CD14-positive monocyte (primary cell): ENCODE measurements around the gene MADD. TPM values are rescaled to one million over a fixed set of nuclear protein-coding genes. Genes with fewer than 3 reads are reported as not detected.
A peak's percentile ranks its signal among the peaks of the same experiment; 100 is the strongest.

Experiments
- DNase-seq, 3 donors: peaks; one replicate each; pipeline ENCODE4 v3.0.0-alpha.2; 2011 to 2022
- H2AFZ ChIP-seq: 2 replicates; pipeline ENCODE4 v1.6.0; 2012; ENCODE audit warnings: mild to moderate bottlenecking, low read depth, low read length, inconsistent platforms; ENCODE audit not compliant: insufficient read depth, poor library complexity, severe bottlenecking
- H3K27ac ChIP-seq, 2 donors: 1 replicate in 1 of 2; 2 replicates in 1 of 2; pipeline ENCODE4 v1.5.1; 2012 to 2013; ENCODE audit warnings: low read length in 2 of 2, control low read depth in 1 of 2, inconsistent platforms in 1 of 2, low read depth in 1 of 2, mild to moderate bottlenecking in 1 of 2
- H3K27me3 ChIP-seq, 2 donors: one replicate each; pipeline versions ENCODE4 v1.6.0 to v1.6.1; 2011 to 2013; ENCODE audit warnings: low read length in 2 of 2; ENCODE audit not compliant: control insufficient read depth in 2 of 2, insufficient read depth in 2 of 2
- H3K36me3 ChIP-seq, 2 donors: replicated peaks in 1 of 2; 1 replicate in 1 of 2; 2 replicates in 1 of 2; pipeline versions ENCODE4 v1.5.1 to v1.6.1; 2012 to 2013; ENCODE audit warnings: low read length in 2 of 2, control low read depth in 1 of 2, inconsistent platforms in 1 of 2, mild to moderate bottlenecking in 1 of 2; ENCODE audit not compliant: insufficient read depth in 2 of 2, control insufficient read depth in 1 of 2
- H3K4me1 ChIP-seq, 2 donors: 1 replicate in 1 of 2; 2 replicates in 1 of 2; pipeline versions ENCODE4 v1.5.1 to v1.6.1; 2012 to 2013; ENCODE audit warnings: low read length in 2 of 2, control low read depth in 1 of 2, inconsistent platforms in 1 of 2, mild to moderate bottlenecking in 1 of 2, moderate library complexity in 1 of 2; ENCODE audit not compliant: insufficient read depth in 2 of 2, control insufficient read depth in 1 of 2
- H3K4me2 ChIP-seq: replicated peaks from 2 replicates; pipeline ENCODE3; 2012; ENCODE audit warnings: low read length, moderate library complexity, mild to moderate bottlenecking; ENCODE audit not compliant: poor library complexity, severe bottlenecking; ENCODE audit errors: extremely low read depth
- H3K4me3 ChIP-seq, 3 experiments: fragments of 200-600 bp in 1 of 3; sonication (generic) in 1 of 3; replicated peaks in 1 of 3; 1 replicate in 2 of 3; 2 replicates in 1 of 3; pipeline ENCODE4 v1.5.1; 2011 to 2013; ENCODE audit warnings: low read length in 3 of 3, mild to moderate bottlenecking in 3 of 3, control low read depth in 2 of 3, low read depth in 2 of 3, inconsistent platforms in 1 of 3, moderate library complexity in 1 of 3
- H3K79me2 ChIP-seq: 2 replicates; pipeline ENCODE4 v1.6.0; 2012; ENCODE audit warnings: mild to moderate bottlenecking, control low read depth, inconsistent platforms, low read length, moderate library complexity; ENCODE audit not compliant: insufficient read depth
- H3K9ac ChIP-seq: 2 replicates; pipeline ENCODE4 v1.6.0; 2017; ENCODE audit warnings: low read length, mild to moderate bottlenecking; ENCODE audit not compliant: insufficient read depth, poor library complexity, severe bottlenecking
- H3K9me3 ChIP-seq, 2 donors: replicated peaks in 1 of 2; 1 replicate in 1 of 2; 2 replicates in 1 of 2; pipeline versions ENCODE4 v1.5.1 to v1.6.1; 2012 to 2013; ENCODE audit warnings: low read length in 2 of 2, control low read depth in 1 of 2; ENCODE audit not compliant: control insufficient read depth in 1 of 2, insufficient read depth in 1 of 2
- H4K20me1 ChIP-seq: 2 replicates; pipeline ENCODE4 v1.6.0; 2012; ENCODE audit warnings: mild to moderate bottlenecking, low read length, control low read depth, moderate library complexity; ENCODE audit not compliant: insufficient read depth
- H3K27ac Mint-ChIP-seq, 7 donors: one replicate each; pipeline ENCODE4 v1.8.0; 2020; ENCODE audit warnings: mild to moderate bottlenecking in 7 of 7, mixed read lengths in 7 of 7, moderate library complexity in 6 of 7, inconsistent platforms in 2 of 7
- H3K27me3 Mint-ChIP-seq, 3 donors: one replicate each; pipeline ENCODE4 v1.8.0; 2021 to 2022; ENCODE audit warnings: low read depth in 3 of 3, mild to moderate bottlenecking in 3 of 3, mixed read lengths in 3 of 3, moderate library complexity in 3 of 3, inconsistent platforms in 1 of 3
- H3K36me3 Mint-ChIP-seq, 2 donors: one replicate each; pipeline ENCODE4 v1.8.0; 2020; ENCODE audit warnings: mixed read lengths in 2 of 2, inconsistent platforms in 1 of 2, mild to moderate bottlenecking in 1 of 2
- H3K4me1 Mint-ChIP-seq: one replicate; pipeline ENCODE4 v1.8.0; 2020; ENCODE audit warnings: mild to moderate bottlenecking, mixed read lengths
- H3K4me3 Mint-ChIP-seq, 2 donors: one replicate each; pipeline ENCODE4 v1.8.0; 2020; ENCODE audit warnings: mild to moderate bottlenecking in 2 of 2, mixed read lengths in 2 of 2, moderate library complexity in 1 of 2
- H3K9me3 Mint-ChIP-seq, 7 donors: one replicate each; pipeline ENCODE4 v1.8.0; 2020 to 2022; ENCODE audit warnings: mixed read lengths in 7 of 7, mild to moderate bottlenecking in 6 of 7, moderate library complexity in 6 of 7, inconsistent platforms in 2 of 7
- WGBS: methylation state at CpG from one replicate; pipeline ENCODE4 v1.1.5; 2013; ENCODE audit warnings: missing lambda C conversion rate; ENCODE audit not compliant: insufficient coverage; 5-methylcytosine and 5-hydroxymethylcytosine counted together
- intact Hi-C, 2 donors: fragments of 100-400 bp; cut with micrococcal nuclease; formaldehyde crosslinking; loops; one replicate each; pipeline versions ENCODE4 v1.15.0 to v1.15.1; 2023
- polyA plus RNA-seq, 3 donors: library from polyadenylated mRNA; depleted of rRNA in 1 of 3; unstranded in 2 of 3; stranded (reverse) in 1 of 3; fragments of 300-500 nt in 2 of 3; fragments of >200 nt in 1 of 3; fragmentation: Illumina TruSeq in 2 of 3; gene quantifications; 1 replicate in 2 of 3; 2 replicates in 1 of 3; pipeline ENCODE4 v1.2.3, GENCODE V29; 2012 to 2021
- TF ChIP-seq, protein P1 (sequence below): fragments of 200-600 bp; IDR thresholded peaks from one replicate; pipeline ENCODE4 v1.8.0; 2022; ENCODE audit warnings: antibody characterized with exemption, mild to moderate bottlenecking

The MADD gene
- polyA plus RNA-seq, 3 donors = 6.4 to 58.1 (median 12.2) TPM

DNA sequence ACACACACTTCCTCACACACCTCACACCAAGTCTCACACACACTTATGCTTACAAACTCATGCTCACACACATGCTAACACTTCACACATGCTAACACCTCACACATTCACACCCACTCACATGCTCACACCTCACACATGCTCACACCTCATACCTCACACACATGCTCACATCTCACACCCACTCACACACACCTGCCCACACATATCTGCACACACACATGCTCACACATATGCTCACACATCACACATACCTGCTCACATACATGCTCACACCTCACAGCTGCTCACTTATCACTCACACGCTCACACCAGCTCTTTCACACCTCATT is 87.0 kb downstream of the MADD start:
- TF ChIP-seq, protein P1, sequence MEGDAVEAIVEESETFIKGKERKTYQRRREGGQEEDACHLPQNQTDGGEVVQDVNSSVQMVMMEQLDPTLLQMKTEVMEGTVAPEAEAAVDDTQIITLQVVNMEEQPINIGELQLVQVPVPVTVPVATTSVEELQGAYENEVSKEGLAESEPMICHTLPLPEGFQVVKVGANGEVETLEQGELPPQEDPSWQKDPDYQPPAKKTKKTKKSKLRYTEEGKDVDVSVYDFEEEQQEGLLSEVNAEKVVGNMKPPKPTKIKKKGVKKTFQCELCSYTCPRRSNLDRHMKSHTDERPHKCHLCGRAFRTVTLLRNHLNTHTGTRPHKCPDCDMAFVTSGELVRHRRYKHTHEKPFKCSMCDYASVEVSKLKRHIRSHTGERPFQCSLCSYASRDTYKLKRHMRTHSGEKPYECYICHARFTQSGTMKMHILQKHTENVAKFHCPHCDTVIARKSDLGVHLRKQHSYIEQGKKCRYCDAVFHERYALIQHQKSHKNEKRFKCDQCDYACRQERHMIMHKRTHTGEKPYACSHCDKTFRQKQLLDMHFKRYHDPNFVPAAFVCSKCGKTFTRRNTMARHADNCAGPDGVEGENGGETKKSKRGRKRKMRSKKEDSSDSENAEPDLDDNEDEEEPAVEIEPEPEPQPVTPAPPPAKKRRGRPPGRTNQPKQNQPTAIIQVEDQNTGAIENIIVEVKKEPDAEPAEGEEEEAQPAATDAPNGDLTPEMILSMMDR = no peak
- 100% methylated on average over 1 of the region's 1 CpG for WGBS
- H3K79me2 ChIP-seq = peaks cover 59% of the 10 kb centered on the region
- DNase-seq = no peak
- no peaks in the 10 kb centered on the region for H3K9me3 ChIP-seq
- peak overlapping the region in 1 of 2 donors; percentile 8 for H3K27ac ChIP-seq
- Mint-ChIP-seq H3K27me3 (no peaks in the 10 kb centered on the region), H3K27ac (no peak overlapping the region), H3K4me1 (peaks cover 31% of the 10 kb centered on the region), H3K36me3 (peaks cover 11 to 34% of the 10 kb centered on the region in 2 donors), H3K4me3 (no peak overlapping the region), H3K9me3 (peaks cover 0 to 2% (median 0%) of the 10 kb centered on the region in 7 donors)
- peaks cover 100% of the 10 kb centered on the region for H4K20me1 ChIP-seq
- no peak overlapping the region for H3K9ac ChIP-seq
- H2AFZ ChIP-seq = no peak overlapping the region
- H3K36me3 ChIP-seq = peaks cover 56 to 84% of the 10 kb centered on the region in 2 donors
- H3K4me1 ChIP-seq = peaks cover 32 to 36% of the 10 kb centered on the region in 2 donors
- no peak overlapping the region for H3K4me3 ChIP-seq
- H3K4me2 ChIP-seq = no peak overlapping the region
- H3K27me3 ChIP-seq = no peaks in the 10 kb centered on the region
- intact Hi-C loops = no loop called here

DNA sequence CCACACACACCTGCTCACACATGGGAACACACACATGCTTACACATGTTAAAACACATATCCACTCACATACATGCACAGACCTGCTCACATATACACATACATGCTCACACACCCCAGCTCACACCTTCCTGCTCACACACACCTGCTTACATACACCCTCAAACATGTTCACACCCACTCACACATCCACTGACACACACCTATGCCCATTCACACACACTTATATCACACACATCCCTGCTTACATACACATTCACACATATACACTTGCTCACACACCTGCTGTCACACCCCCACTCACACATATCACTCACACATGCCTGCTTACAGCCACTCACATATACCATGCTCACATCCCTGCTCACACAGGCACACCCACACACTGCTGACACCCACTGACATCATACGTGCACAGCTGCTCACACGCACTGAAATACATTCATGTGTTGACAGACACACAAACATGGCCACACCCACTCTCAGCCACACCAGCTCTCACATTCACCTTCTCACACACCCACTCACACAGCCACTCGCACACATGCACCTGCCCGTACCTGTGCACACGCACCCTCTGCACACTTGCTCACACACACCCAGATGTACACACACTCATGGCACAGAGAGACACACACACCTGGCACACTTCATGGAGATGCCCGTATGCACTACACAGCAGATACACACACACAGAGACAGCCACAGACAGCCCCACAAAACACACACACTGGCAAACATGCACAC is 88.2 kb downstream of the MADD start:
- intact Hi-C loops = no loop called here
- H3K79me2 ChIP-seq = peaks cover 71% of the 10 kb centered on the region
- no peaks in the 10 kb centered on the region for H3K9me3 ChIP-seq
- H3K36me3 ChIP-seq = peaks cover 61 to 84% of the 10 kb centered on the region in 2 donors
- Mint-ChIP-seq H3K4me3 (no peak overlapping the region), H3K36me3 (peaks cover 17 to 36% of the 10 kb centered on the region in 2 donors), H3K4me1 (peaks cover 40% of the 10 kb centered on the region), H3K27ac (no peak overlapping the region), H3K9me3 (no peaks in the 10 kb centered on the region), H3K27me3 (no peaks in the 10 kb centered on the region)
- no peak overlapping the region for H3K4me3 ChIP-seq
- no peak overlapping the region for H2AFZ ChIP-seq
- peaks cover 100% of the 10 kb centered on the region for H4K20me1 ChIP-seq
- peaks cover 44 to 48% of the 10 kb centered on the region in 2 donors for H3K4me1 ChIP-seq
- TF ChIP-seq, protein P1 = no peak
- H3K27ac ChIP-seq = peak overlapping the region; percentile 57 to 82
- no peaks in the 10 kb centered on the region for H3K27me3 ChIP-seq
- H3K4me2 ChIP-seq = no peak overlapping the region
- no peak for DNase-seq
- no peak overlapping the region for H3K9ac ChIP-seq
- WGBS = 89% methylated on average over 6 of the region's 6 CpGs
